SKM-1 treated with dmso at 0.1 percent for 144 hours (cell line): ENCODE results near the gene ITPR2.

Source experiments
- DNase-seq: peaks from one replicate; lab custom pipeline; 2025; ENCODE audit not compliant: unreplicated experiment; lab: John Stamatoyannopoulos, UW

Gene ITPR2

DNA sequence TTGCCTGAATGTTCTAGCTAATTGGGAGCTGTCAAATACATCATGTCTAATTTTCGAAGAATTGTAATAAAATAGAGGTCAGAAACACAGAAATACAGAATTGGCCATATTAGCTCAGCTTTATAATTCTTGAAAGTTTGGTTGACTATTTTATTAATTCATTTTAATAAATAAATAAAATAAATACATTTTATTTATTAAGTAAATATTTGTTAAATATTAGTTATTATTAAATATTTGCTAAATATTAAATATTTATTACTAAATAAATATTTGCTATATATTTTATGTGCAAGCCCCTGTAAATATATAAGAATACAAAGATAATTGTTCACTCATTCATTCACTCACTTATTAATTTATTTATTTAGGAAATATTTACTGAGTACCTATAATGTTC is 406.3 kb downstream of the ITPR2 start:
- no peak for DNase-seq

DNA sequence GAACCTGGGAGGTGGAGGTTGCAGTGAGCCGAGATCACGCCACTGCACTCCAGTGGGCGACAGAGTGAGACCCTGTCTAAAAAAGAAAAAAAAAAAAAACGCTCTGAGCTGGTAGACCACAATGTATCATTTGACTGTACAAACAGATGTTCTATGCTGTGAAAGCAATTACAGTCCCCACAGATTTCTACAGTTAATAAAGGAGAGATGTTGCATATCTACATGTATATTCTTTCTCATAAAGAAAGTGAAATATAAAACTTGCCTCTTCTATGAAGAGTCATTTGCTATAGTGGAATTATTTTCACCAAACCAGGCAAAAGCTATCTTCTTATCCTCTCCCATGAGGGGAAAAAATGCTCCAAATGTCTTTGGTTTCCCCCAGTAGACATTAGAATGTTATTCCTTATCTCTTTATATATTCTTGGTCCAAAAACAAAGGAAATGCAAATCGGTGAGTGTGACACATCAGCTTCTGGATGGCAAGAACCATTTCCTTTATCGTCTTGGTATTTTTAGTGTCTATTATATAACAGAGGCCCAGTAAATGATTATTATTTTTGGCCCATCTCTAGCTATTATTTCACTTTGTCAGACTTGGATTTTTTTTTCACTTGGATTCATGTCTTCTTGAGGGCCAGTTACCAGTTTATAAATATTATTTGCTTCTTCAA is 407.3 kb downstream of the ITPR2 start:
- DNase-seq = no peak

DNA sequence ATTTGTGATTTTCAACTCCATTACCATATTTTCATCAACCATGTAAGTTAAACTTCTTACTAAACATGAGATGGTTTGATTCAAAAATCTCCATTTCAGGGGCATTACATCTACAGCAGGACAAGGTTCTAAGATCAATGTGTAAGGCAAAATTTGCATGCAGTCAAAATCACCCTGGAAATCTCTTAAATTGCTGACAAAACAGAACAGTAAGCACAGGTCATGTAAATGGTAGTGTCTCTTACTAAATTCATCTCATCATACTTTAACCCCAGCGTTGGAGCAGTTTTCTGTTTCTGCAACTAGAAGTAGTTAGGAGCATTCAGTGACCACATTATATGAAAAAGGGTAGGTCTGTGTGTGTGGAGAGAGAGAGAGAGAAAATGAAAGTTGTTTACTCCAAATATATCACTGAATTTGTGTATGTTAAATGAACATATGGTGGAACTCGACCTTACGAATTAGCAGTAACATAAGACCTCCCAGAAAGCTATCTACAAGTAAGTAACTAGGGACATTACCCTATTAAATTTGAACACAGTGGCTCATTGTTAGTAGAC is 410.1 kb downstream of the ITPR2 start:
- no peak for DNase-seq

DNA sequence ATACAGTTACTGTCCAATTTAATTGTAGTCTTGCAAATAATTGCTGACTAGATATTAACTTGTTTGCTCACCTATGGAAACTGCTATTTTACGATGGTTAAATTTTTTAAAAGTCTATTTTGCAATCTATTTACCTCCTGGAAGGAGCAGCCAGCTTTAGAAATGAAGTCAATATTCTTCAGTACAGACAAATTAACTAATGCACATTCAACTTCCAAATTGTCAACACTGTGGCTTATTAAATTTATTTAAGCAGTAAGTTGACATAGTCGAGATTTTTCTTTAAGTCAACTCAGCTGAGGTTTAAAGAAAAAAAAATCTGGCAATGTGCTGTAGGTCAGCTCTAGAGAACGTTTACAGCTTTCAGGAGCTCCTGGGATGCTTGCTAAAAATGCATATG is 416.4 kb downstream of the ITPR2 start:
- DNase-seq = no peak

DNA sequence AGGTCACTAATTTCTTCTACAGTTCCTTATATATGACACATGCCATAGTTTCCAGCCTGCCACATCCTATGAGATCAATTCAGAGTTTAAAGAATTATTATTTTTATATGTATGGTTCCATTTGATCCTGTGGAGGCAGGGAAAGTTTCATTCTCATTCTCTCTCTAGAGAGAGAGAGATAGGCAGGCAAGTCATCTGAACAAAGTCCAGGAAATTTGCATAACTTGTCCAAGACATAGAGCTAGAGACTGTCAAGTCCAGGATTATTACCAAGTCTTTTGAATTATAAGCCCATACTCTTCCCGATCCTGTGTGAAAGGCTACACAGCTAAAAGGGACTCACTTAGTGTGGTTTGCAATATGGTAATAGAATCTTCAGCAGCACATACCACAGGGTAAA is 422.3 kb downstream of the ITPR2 start:
- no peak for DNase-seq

DNA sequence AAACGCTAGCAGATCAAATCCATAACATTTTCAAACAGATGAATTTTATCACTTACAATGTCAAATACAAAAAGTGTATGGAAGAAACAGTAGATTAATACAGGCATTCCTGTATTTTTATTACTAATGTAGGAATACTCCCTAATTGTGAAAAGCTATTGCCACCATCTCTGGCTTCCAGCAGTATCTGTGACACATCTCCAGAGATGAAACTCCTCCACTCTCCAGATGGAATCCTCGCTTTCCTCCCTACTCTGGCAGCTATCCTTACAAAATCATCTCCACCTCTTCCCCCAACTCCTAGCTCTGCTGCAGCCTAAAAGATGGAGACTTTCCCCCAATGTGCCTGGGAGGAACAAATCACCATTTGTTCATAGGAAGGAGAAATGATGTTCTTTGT is 426.2 kb downstream of the ITPR2 start:
- no peak for DNase-seq

DNA sequence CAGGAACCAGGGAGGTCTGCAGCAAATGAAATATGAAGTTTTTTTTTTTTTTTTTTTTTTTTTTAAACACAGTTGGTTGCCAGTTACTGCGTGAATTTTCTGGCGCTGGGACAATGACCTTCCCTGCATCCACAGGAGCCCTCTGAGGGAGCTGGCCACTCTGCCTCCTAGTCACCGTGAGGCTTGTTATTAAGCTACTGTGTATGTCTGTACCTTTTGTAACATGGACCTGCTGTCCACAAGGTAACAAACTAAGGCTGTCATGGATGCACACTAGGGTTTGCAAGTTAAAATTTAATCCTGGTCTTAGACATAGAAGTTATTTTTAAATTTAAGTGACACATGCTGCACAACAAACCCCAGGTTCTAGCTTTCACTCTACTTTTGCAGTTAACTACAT is 426.6 kb downstream of the ITPR2 start:
- no peak for DNase-seq

DNA sequence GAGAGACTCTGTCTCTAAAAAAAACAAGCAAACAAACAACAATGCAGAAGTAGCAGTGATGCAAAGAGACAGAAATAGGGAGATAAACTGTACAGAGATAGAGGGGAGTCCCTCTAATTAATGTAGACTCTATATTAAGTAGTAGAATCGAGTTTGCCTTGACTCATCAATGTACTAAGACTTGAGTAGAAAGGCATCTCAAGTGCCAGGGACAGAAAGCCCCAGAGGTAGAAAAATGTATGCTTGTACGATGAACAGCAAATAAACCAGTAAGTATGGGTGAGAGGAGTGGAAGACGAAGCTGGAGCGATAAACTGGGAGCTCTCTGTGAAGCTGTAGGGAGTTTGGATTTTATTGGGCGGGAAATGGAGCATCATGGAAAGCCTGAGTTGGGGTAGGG is 429.4 kb downstream of the ITPR2 start:
- no peak for DNase-seq

DNA sequence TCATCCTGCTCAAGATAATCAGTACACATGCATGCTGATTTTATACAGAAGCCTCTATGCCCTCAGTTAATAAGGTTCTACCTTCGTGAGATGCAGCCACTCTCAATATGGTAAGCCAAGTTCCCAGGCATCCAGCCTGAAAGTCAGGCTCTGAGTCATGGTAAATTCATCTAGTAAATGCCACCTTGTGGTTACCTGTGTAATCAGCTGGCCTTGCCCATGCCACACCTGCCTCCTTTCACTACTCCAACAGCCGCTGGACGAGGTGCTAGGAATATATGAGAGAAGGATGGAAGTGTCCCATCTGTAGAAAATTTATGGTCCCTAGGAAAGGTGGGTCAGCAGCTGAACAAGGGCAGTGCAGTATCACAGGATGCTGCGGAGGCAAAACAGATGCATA is 430.3 kb downstream of the ITPR2 start:
- DNase-seq = no peak

DNA sequence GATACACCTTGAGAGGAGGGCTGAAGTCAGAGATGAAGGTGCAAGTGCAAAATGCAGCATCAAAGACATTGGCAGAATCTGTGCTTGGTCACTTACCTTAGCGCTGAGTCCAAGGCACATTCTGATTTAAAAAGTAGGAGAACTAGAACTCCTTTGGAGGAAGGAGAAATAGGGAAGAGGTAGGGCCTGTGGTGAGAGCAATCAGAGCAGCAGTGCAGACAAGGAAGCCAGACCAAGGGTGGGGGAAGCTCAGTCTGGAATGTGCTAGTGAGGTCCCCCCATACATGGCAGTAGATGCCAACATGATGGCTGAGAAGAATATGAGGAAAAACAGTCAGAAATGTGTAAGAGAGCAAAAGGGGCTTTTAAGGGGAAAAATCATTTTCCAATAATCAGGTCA is 431.1 kb downstream of the ITPR2 start:
- no peak for DNase-seq

DNA sequence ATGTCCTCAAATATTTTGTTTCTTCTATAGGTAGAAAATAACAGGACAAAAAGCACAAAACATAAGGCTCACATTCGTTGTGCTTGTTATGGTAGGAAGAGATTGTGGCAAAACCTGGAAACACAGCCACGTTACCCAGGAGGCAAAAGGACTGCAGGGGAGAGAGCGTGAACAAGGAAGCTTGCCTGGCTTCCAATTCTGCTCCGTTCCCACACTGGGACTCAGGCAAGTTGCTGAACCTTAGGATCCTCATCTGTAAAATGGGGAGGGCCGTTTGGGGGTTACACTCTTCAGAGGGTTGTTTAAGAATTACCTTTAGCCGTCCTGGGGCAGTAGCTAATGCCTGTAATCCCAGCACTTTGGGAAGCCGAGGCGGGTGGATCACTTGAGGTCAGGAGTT is 432.4 kb downstream of the ITPR2 start:
- DNase-seq = no peak

DNA sequence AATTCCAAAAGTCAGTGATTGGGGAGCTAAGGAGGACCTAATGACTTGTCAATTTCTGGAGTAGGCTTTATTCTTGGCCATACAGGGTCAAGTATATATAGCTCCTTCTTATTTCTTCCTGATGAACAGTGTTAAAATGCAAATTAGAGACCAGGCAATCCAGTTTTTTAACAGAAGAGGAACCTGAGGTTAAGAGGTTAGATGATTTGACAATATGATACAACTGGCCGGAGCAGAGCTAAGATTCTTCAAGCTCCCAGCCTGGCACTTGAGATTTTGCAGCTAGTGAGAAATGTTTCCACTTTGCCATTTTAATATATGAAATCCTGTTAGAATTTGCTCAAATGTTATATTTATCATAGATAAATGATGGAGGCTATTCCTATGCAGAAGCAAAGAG is 433.6 kb downstream of the ITPR2 start:
- no peak for DNase-seq

DNA sequence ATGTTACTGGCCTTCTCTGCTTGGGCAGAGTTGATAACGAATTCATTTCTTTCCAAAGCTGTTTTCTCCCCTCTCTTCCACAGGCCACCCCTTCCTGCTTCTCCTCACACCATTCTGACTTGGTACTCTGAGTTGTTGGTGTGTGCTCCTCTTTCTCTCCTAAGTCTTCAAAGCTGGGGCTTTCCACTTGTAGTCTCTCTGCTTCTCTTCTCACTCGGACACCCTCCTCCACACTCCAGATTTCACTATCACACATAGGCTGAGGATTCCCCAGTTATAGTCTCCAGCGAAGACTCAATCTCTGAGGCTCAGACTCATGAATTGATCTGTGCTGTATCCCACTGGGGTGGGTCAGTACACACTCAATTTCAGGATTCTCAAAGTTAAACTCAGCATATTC is 436.6 kb downstream of the ITPR2 start:
- no peak for DNase-seq

DNA sequence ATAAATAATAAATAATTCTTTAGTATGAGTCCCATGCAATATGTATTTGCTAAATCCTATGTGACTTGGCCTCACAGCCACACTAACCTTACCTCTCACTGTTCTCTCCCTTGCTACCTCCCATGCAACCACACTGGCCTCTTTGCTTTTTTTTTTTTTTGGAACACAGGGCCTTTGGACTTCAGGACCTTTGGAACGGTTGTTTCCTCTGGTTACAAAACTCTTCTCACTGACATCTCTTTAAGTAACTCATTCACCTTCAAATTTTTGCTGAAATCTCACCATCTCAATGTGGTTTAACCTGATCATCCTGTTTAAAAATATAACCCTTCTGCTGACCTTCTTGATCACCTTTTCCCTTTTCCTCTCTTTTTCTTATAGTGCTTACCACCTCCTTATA is 443.7 kb downstream of the ITPR2 start:
- DNase-seq = no peak

DNA sequence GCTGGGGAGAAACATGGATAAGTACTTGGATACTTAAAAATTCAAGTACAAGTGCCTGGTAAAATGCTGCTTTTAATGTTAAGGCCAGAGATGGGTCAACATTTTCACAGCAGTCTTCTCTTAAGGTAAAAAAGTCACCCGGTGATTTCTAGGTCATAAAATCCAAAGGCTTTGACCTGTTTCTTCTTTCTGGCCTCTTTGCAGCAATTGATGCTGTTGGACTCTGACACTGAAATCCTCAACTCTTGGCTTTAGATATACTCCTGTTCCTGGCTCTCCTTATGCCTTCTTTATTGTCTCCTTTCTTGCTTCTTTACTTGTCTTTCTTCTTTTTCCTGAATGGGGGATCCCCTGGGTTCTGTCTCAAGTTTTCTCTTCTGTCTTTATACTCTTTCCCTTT is 448.5 kb downstream of the ITPR2 start:
- no peak for DNase-seq

DNA sequence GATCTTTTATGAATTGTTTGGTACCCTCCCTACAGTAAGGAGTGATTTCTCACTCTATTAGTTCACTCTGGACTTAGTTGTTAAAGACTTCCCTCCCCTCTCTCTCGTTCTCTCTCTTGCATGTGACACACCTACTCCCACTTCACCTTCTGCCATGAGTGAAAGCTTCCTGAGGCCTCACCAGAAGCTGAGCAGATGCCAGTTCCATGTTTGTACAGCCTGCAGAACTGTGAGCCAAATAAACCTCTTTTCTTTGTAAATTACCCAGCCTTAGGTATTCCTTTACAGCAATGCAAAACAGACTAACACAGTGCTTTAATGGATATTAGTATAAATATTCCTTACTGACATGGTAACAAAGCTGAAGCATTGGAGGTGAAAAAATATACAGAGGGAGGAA is 450.0 kb downstream of the ITPR2 start:
- DNase-seq = no peak

DNA sequence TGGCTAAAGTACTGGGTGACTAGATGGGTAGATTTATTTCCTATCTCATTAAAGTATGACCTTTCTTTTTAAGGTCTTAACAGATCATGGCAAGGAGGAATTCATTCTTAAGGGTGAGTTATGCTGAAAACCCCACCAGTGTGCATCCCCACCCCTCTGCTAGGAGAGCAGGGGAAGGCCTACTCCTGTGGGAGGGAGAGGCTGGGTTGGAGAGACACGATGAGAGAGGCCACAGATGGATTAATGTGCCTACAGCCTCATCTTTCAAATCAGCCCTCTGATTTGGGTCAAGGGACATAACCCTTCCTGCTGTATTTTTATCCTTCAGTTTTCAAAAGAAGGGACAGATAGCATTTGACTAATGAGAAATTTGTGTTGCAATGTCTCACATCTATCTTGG is 452.1 kb downstream of the ITPR2 start:
- no peak for DNase-seq

DNA sequence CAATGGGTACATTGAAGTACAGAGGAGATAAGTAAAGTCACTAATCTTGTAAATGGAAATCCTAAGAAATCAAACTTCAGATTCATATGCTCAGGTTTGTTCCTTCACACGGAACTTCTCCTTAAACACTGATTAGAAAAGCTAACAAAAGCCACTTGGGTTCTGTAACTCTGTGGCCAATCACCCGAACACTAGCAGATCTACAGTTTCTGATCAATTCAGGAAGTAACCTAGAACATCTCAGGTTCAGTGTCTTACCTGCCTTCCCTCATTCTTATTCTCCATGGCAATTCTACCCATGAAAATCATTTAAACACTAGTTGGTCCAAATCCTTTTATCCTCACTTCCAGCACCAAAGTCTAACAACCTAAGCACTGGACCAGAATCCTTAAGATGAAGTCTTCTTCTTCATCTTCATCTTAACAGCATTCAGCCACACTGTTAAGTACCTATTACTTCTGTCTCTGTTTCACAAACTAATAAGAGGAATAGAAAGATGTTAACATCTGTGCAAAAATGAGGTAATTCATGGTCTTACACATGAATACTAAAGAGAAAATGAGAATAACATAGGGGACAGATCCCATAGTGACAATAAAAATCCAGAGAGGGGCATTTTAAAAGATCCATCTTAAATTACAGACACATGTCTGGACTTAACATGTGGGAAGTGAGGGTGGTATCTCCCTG is 453.1 kb downstream of the ITPR2 start:
- DNase-seq = no peak

DNA sequence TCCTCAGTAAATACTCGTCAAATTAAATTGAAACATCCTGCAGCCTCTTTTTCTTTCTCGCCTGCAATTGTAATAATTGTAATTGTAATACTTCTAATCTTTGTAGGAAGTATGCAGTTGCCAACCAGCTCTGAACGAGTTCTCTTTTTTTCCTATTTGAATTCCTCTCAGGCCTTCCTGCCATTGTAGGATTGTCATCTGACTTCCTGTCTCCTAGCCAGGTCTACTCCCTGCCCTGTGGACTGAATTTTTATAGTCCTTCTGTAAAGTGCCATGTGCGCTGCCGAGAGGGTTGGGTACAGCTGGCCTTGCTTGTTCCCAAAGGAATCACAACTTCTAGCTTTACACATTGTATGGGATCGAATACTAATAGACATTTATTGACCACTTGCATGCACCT is 454.3 kb downstream of the ITPR2 start:
- DNase-seq = no peak

DNA sequence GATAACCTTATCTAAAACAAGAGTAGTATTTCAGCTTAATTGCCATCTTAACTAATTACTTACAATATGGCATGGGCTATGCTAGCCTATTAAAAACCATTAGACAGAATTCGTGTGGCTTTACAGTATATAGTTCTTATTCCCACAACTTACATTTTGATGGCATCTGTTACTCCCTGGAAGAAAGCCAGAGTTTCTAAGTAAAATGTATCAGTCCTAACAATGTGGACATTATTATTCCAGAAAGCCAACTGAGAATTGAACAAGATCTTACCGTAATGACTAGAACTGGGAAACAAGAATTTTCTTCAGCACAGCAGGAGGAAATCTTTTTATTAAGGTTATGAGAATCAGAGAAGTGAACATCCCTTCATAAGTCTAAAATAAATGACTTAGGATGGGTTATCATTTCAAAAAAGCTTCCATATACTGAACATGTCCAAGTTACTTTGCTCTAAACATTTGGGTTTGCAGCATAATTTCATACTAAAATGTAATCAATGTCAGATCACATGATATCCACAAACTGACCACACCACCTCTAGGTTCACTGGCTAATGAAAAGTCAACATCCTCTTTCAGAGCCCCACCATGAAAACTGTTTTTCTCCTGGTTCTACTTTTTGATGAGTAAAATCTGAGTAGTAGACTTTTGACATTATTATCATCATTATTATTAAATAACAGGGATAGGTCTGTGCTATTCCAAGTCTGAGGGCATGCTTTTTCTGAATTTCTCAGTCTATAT is 457.9 kb downstream of the ITPR2 start:
- DNase-seq = no peak

DNA sequence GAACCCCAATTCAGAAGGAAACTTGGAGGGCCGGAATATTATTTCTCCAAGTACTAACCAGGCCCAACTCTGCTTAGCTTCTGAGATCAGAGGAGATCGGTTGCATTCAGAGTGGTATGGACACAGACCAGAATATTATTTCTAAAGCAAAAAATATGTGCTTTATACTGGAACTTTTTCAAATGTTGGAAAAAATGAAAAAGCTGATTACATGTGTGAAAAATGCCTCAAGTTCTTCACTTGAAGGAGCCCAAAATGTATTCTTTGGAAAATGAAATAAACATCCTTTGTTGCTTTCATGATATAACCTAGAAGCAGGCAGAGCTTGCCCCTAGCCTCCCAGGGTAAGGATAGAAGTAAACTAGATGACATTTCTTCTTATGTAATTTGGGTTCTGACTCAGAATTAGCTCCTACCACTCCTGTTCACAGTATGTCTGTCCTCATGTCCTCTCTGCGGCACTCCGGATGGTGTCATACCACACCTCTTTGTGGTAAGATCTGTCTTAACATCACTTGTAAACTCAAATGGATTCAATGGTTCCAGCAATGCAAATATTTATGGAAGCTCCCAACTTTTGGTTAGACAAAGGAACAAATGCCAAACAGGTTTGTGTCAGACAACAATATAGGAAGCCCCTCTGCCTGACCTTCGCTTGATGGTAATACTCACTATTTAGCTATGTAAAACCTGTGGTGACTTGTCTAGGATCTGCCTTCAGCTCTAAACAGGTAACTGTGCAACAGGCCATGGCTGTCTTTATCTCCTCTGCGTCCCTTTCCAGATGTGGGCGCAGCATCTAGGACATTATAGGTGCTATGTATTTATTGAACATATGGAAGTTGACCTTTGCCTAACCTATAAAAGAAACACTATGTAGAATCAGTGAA is 459.1 kb downstream of the ITPR2 start:
- DNase-seq = no peak
